PC-9 (cell line): ENCODE data around the gene PHC2.

Experiments
- EZH2 ChIP-seq: fragments of 200-600 bp; sonication (generic); IDR thresholded peaks from 2 replicates; pipeline ENCODE4 v1.8.0; 2017; ENCODE audit warnings: antibody characterized with exemption, low read depth
- TF ChIP-seq, protein P1 (sequence below): fragments of 200-600 bp; sonication (generic); conservative IDR thresholded peaks from 2 replicates; pipeline ENCODE4 v1.6.1; 2017; ENCODE audit warnings: mixed run types, antibody characterized with exemption, mild to moderate bottlenecking, moderate library complexity

DNA sequence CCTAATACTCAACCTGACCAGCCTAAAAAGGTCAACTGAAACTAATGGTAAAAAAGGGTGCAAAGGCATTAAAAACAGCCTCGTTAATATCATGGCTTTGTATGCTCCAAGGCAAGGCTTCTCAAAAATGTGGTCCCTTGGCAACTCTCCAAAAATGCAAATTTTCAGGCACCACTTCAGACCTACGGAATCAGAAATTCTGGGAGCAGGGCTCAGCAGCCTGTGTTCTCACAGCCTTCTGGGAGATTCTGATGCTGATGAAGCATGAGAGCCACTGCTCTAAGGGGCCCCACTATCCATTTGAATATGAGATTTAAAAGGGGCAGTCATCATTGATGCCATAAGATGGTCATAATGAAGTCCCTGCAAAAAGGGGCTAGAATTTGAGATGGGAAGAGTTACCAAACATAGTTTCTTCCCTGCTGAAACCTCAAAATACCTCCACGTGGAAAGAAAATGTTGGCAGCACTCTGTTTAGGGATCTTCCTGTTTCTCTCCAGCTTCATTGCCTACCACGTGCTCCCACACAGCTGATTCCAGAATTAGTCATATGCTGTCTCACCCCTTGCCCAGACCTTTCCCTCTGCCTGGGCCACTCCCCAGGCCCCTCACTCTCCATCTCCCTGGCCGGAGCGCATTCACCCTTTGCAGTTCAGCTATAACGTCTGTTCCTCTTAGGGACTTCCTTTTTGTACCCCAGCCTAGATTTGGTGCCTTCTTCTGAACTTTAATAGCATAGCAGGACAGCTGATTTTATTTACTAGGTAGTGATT is 46.7 kb downstream of the PHC2 start:
- TF ChIP-seq, protein P1, sequence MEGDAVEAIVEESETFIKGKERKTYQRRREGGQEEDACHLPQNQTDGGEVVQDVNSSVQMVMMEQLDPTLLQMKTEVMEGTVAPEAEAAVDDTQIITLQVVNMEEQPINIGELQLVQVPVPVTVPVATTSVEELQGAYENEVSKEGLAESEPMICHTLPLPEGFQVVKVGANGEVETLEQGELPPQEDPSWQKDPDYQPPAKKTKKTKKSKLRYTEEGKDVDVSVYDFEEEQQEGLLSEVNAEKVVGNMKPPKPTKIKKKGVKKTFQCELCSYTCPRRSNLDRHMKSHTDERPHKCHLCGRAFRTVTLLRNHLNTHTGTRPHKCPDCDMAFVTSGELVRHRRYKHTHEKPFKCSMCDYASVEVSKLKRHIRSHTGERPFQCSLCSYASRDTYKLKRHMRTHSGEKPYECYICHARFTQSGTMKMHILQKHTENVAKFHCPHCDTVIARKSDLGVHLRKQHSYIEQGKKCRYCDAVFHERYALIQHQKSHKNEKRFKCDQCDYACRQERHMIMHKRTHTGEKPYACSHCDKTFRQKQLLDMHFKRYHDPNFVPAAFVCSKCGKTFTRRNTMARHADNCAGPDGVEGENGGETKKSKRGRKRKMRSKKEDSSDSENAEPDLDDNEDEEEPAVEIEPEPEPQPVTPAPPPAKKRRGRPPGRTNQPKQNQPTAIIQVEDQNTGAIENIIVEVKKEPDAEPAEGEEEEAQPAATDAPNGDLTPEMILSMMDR, result no peak
- no peak for TF ChIP-seq EZH2
